GM21390 (cell line): ENCODE measurements around the gene NSMCE1.
A peak's percentile ranks its signal among the peaks of the same experiment; 100 is the strongest.

Experiments
- ATAC-seq: cut with Tn5 transposase; IDR thresholded peaks from one replicate; pipeline ENCODE4 v1.9.1; 2021; ENCODE audit not compliant: unreplicated experiment

The NSMCE1 gene

GRCh38 chr16:27268376-27269299, at the start of gene NSMCE1:
Gene NSMCE1 (minus strand): TSS chr16:27268772. CDS start chr16:27257570, 11,202 bp downstream.
- ATAC-seq, result peak; percentile 94

GRCh38 chr16:27317738-27318391, 49.3 kb upstream of the NSMCE1 start:
- ATAC-seq, result no peak

GRCh38 chr16:27317320-27317719, 48.7 kb upstream of the NSMCE1 start:
- ATAC-seq, result no peak

GRCh38 chr16:27316038-27316680, 47.6 kb upstream of the NSMCE1 start:
- no peak for ATAC-seq

GRCh38 chr16:27315333-27316037, 46.9 kb upstream of the NSMCE1 start:
- no peak for ATAC-seq

- no peak for ATAC-seq
These were observed 46.4 kb upstream of the NSMCE1 start for GRCh38 chr16:27314986-27315332.

GRCh38 chr16:27314161-27314723, 45.7 kb upstream of the NSMCE1 start:
- no peak for ATAC-seq

GRCh38 chr16:27313422-27314160, 45.0 kb upstream of the NSMCE1 start, which contains the start of gene IL4R:
Gene IL4R (plus strand): TSS chr16:27313974. CDS start chr16:27340204, 26,230 bp downstream.
- no peak for ATAC-seq

GRCh38 chr16:27312580-27313421, 44.2 kb upstream of the NSMCE1 start:
- no peak for ATAC-seq

GRCh38 chr16:27311897-27312303, 43.3 kb upstream of the NSMCE1 start:
- ATAC-seq, result no peak

- ATAC-seq, result no peak
These were observed 42.9 kb upstream of the NSMCE1 start for GRCh38 chr16:27311448-27311830.

- no peak for ATAC-seq
These were observed 42.2 kb upstream of the NSMCE1 start for GRCh38 chr16:27310576-27311447.

GRCh38 chr16:27308792-27309191, 40.2 kb upstream of the NSMCE1 start:
- ATAC-seq, result no peak

GRCh38 chr16:27305839-27306442, 37.4 kb upstream of the NSMCE1 start:
- ATAC-seq, result no peak

- ATAC-seq, result no peak
These were observed 36.5 kb upstream of the NSMCE1 start for GRCh38 chr16:27304881-27305745.

- no peak for ATAC-seq
These were observed 35.5 kb upstream of the NSMCE1 start for GRCh38 chr16:27304102-27304501.
